HepG2 (cell line): ENCODE data around the gene DCAF8. TPM values are rescaled to one million over a fixed set of nuclear protein-coding genes. Genes with fewer than 3 reads are reported as not detected.

ENCODE experiments used
- ERF ChIP-seq: IDR thresholded peaks from 2 replicates; pipeline ENCODE4 v1.6.1; 2018; ENCODE audit warnings: missing biosample characterization, missing genetic modification reagents
- FOXK2 ChIP-seq: fragments of 450-650 bp; IDR thresholded peaks from 2 replicates; pipeline ENCODE4 v1.6.1; 2016
- GATAD2A ChIP-seq: IDR thresholded peaks from 2 replicates; pipeline ENCODE4 v1.6.1; 2016
- KDM5B ChIP-seq: sonication (generic); formaldehyde crosslinking; IDR thresholded peaks from 2 replicates; pipeline ENCODE4 v1.4.0; 2020; ENCODE audit warnings: missing genetic modification reagents, mild to moderate bottlenecking, borderline replicate concordance
- PRDM10 ChIP-seq: sonication (generic); formaldehyde crosslinking; IDR thresholded peaks from 2 replicates; pipeline ENCODE4 v1.4.0; 2020; ENCODE audit warnings: low read depth, missing genetic modification reagents
- SMARCC2 ChIP-seq: fragments of 450-650 bp; IDR thresholded peaks from 2 replicates; pipeline ENCODE4 v1.6.1; 2017; ENCODE audit warnings: antibody characterized with exemption, mild to moderate bottlenecking
- SRF ChIP-seq: IDR thresholded peaks from 2 replicates; pipeline ENCODE4 v1.6.1; 2011; ENCODE audit warnings: mild to moderate bottlenecking, low read depth, low read length, moderate library complexity
- STAG1 ChIP-seq: sonication (generic); formaldehyde crosslinking; IDR thresholded peaks from 2 replicates; pipeline ENCODE4 v1.4.0; 2020; ENCODE audit warnings: missing genetic modification reagents
- ZFP1 ChIP-seq: IDR thresholded peaks from 2 replicates; pipeline ENCODE4 v1.6.1; 2016
- ZNF234 ChIP-seq: sonication (generic); formaldehyde crosslinking; conservative IDR thresholded peaks from 2 replicates; pipeline ENCODE4 v1.5.1; 2020; ENCODE audit warnings: mild to moderate bottlenecking, missing genetic modification reagents
- ZNF577 ChIP-seq: sonication (generic); formaldehyde crosslinking; IDR thresholded peaks from 2 replicates; pipeline ENCODE4 v1.4.0; 2020; ENCODE audit warnings: mild to moderate bottlenecking, low read depth, missing genetic modification reagents, borderline replicate concordance
- ZSCAN22 ChIP-seq: sonication (generic); formaldehyde crosslinking; IDR thresholded peaks from 2 replicates; pipeline ENCODE4 v1.4.0; 2020; ENCODE audit warnings: mild to moderate bottlenecking, missing genetic modification reagents
- polyA plus RNA-seq, 8 experiments: library from polyadenylated mRNA; depleted of rRNA in 3 of 8; stranded (reverse) in 7 of 8; unstranded in 1 of 8; fragments of >200 nt; fragmentation: Illumina TruSeq in 4 of 8; extraction: Trizol in 4 of 8; gene quantifications; 2 replicates each; pipeline versions ENCODE4 v1.2.1 to v1.2.3, GENCODE V29; 2011 to 2016; ENCODE audit warnings: low read depth in 4 of 8, missing spikeins in 1 of 8, mixed read lengths in 1 of 8; ENCODE audit not compliant: insufficient read depth in 1 of 8
- total RNA-seq, 5 experiments: library from RNA; depleted of rRNA; stranded (reverse); fragments of >200 nt; fragmentation: Illumina TruSeq; extraction: Trizol; gene quantifications; 2 replicates each; pipeline ENCODE4 v1.2.3, GENCODE V29; 2016; ENCODE audit warnings: low read depth in 1 of 5
- TF ChIP-seq, protein P1 (sequence below): sonication (generic); formaldehyde crosslinking; IDR thresholded peaks from 2 replicates; pipeline ENCODE4 v1.4.0; 2020; ENCODE audit warnings: mild to moderate bottlenecking, missing genetic modification reagents
- TF ChIP-seq, protein P2 (sequence below): sonication (generic); formaldehyde crosslinking; IDR thresholded peaks from 2 replicates; pipeline ENCODE4 v1.8.0; 2022; ENCODE audit warnings: missing genetic modification reagents, mild to moderate bottlenecking, borderline replicate concordance
- TF ChIP-seq, protein P3 (sequence below): IDR thresholded peaks from 2 replicates; pipeline ENCODE4 v1.6.1; 2012; ENCODE audit warnings: low read length, improper control_type of control experiment

The DCAF8 gene
- total and polyA plus RNA-seq, 2 of the 13 experiments (the other 11 are each of a cell fraction or from before 2014, with no cell fraction given) = 73.4 to 79.8 TPM

- TF ChIP-seq PRDM10 (no peak), STAG1 (CRISPR knock-in tag) (peak; percentile 82), ERF (CRISPR knock-in tag) (0 out of 2 replicates have a peak, but pooled peaks have one; percentile 26), SRF (no peak), KDM5B (no peak), ZNF234 (no peak), SMARCC2 (no peak), FOXK2 (peak; percentile 28; the same call in 1 of the 2 replicates), ZNF577 (no peak), GATAD2A (CRISPR knock-in tag) (peak; percentile 48; the same call in 1 of the 2 replicates), ZFP1 (CRISPR knock-in tag) (no peak), ZSCAN22 (CRISPR knock-in tag) (no peak)
- TF ChIP-seq, protein P1, sequence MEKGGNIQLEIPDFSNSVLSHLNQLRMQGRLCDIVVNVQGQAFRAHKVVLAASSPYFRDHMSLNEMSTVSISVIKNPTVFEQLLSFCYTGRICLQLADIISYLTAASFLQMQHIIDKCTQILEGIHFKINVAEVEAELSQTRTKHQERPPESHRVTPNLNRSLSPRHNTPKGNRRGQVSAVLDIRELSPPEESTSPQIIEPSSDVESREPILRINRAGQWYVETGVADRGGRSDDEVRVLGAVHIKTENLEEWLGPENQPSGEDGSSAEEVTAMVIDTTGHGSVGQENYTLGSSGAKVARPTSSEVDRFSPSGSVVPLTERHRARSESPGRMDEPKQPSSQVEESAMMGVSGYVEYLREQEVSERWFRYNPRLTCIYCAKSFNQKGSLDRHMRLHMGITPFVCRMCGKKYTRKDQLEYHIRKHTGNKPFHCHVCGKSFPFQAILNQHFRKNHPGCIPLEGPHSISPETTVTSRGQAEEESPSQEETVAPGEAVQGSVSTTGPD (CRISPR knock-in tag) = no peak
- TF ChIP-seq, protein P2, sequence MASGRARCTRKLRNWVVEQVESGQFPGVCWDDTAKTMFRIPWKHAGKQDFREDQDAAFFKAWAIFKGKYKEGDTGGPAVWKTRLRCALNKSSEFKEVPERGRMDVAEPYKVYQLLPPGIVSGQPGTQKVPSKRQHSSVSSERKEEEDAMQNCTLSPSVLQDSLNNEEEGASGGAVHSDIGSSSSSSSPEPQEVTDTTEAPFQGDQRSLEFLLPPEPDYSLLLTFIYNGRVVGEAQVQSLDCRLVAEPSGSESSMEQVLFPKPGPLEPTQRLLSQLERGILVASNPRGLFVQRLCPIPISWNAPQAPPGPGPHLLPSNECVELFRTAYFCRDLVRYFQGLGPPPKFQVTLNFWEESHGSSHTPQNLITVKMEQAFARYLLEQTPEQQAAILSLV (CRISPR knock-in tag) = no peak
- TF ChIP-seq, protein P3, sequence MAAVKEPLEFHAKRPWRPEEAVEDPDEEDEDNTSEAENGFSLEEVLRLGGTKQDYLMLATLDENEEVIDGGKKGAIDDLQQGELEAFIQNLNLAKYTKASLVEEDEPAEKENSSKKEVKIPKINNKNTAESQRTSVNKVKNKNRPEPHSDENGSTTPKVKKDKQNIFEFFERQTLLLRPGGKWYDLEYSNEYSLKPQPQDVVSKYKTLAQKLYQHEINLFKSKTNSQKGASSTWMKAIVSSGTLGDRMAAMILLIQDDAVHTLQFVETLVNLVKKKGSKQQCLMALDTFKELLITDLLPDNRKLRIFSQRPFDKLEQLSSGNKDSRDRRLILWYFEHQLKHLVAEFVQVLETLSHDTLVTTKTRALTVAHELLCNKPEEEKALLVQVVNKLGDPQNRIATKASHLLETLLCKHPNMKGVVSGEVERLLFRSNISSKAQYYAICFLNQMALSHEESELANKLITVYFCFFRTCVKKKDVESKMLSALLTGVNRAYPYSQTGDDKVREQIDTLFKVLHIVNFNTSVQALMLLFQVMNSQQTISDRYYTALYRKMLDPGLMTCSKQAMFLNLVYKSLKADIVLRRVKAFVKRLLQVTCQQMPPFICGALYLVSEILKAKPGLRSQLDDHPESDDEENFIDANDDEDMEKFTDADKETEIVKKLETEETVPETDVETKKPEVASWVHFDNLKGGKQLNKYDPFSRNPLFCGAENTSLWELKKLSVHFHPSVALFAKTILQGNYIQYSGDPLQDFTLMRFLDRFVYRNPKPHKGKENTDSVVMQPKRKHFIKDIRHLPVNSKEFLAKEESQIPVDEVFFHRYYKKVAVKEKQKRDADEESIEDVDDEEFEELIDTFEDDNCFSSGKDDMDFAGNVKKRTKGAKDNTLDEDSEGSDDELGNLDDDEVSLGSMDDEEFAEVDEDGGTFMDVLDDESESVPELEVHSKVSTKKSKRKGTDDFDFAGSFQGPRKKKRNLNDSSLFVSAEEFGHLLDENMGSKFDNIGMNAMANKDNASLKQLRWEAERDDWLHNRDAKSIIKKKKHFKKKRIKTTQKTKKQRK = no peak
These were observed 10.4 kb downstream of the DCAF8 start (continued) for GRCh38 chr1:160251687-160252526.
